Measurements from ENCODE around the gene BCL11A.
"Not testable (repeated sequence)": the region's sequence is repeated elsewhere in the genome, so short reads cannot be mapped to it uniquely, and the experiment has no call there.

BCL11A gene

GRCh38 chr2:60429681-60430080, 123.8 kb downstream of the BCL11A start:
- DNase-seq (ENCODE audit: low read depth) = no peak

GRCh38 chr2:60426880-60427279, 126.6 kb downstream of the BCL11A start:
- DNase-seq (ENCODE audit: low read depth) = no peak

GRCh38 chr2:60426341-60426740, 127.1 kb downstream of the BCL11A start:
- no peak for DNase-seq (ENCODE audit: low read depth)

- no peak for DNase-seq (ENCODE audit: low read depth)
These were observed 129.2 kb downstream of the BCL11A start for GRCh38 chr2:60424233-60424632.

- DNase-seq (ENCODE audit: low read depth) = no peak
These were observed 129.9 kb downstream of the BCL11A start for GRCh38 chr2:60423505-60423904.

- no peak for DNase-seq (ENCODE audit: low read depth)
These were observed 130.5 kb downstream of the BCL11A start for GRCh38 chr2:60422826-60423483.

GRCh38 chr2:60417210-60417609, 136.2 kb downstream of the BCL11A start:
- DNase-seq (ENCODE audit: low read depth) = not testable (repeated sequence)

- no peak for DNase-seq (ENCODE audit: low read depth)
These were observed 137.0 kb downstream of the BCL11A start for GRCh38 chr2:60416221-60417008.

- DNase-seq (ENCODE audit: low read depth) = no peak
These were observed 137.6 kb downstream of the BCL11A start for GRCh38 chr2:60415814-60416213.

- DNase-seq (ENCODE audit: low read depth) = no peak
These were observed 138.8 kb downstream of the BCL11A start for GRCh38 chr2:60414495-60415138.

- no peak for DNase-seq (ENCODE audit: low read depth)
These were observed 139.7 kb downstream of the BCL11A start for GRCh38 chr2:60413814-60414168.

GRCh38 chr2:60413069-60413813, 140.2 kb downstream of the BCL11A start:
- no peak for DNase-seq (ENCODE audit: low read depth)

GRCh38 chr2:60412620-60413019, 140.8 kb downstream of the BCL11A start:
- no peak for DNase-seq (ENCODE audit: low read depth)

GRCh38 chr2:60412027-60412426, 141.4 kb downstream of the BCL11A start:
- DNase-seq (ENCODE audit: low read depth) = no peak

GRCh38 chr2:60411295-60411694, 142.2 kb downstream of the BCL11A start:
- DNase-seq (ENCODE audit: low read depth) = no peak

- DNase-seq (ENCODE audit: low read depth) = no peak
These were observed 142.9 kb downstream of the BCL11A start for GRCh38 chr2:60410456-60411146.

- DNase-seq (ENCODE audit: low read depth) = no peak
These were observed 144.0 kb downstream of the BCL11A start for GRCh38 chr2:60409531-60409871.

GRCh38 chr2:60408811-60409530, 144.5 kb downstream of the BCL11A start:
- DNase-seq (ENCODE audit: low read depth) = no peak

- DNase-seq (ENCODE audit: low read depth) = no peak
These were observed 145.2 kb downstream of the BCL11A start for GRCh38 chr2:60408207-60408606.

- no peak for DNase-seq (ENCODE audit: low read depth)
These were observed 146.1 kb downstream of the BCL11A start for GRCh38 chr2:60407398-60407797.

GRCh38 chr2:60406192-60406591, 147.3 kb downstream of the BCL11A start:
- DNase-seq (ENCODE audit: low read depth) = no peak
